ENCODE data around the gene FBXO41. TPM values are rescaled to one million over a fixed set of nuclear protein-coding genes. Genes with fewer than 3 reads are reported as not detected.

The FBXO41 gene
- total and polyA plus RNA-seq, 7 donors: under 0.01 to 4.4 (median 1.9) TPM

DNA sequence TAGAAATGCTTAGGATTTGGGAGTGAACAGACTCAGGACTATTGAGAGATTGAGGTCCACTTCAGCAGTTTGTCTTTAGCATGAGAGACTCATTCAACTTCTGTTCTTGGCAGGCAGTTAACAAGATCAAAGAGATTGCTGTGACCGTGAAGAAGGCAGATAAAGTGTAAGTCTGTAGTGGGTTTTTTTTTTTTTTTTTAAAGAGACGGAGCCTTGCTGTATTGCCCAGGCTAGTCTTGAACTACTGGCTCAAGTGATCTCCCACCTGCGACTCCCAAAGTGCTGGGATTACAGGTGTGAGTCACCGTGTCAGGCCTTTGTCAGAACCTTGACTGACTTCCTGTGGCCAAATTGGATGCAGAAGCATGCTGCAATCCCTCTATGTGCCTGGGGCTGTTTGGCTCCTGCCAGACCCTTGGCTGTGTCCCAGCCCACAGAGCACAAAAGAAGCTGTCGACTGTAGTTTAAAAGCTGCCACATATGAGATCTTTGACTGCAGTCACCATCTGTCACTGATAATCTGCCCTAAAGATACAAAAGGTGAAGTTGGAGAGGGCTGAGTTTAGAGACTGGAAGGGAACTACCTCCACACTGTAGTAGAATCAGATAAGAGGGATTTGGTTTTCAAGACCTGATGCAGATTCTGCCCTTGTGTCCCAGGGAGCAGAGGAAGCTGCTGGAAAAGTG, 40.3 kb downstream of the FBXO41 start:
- intact Hi-C loops (cut with DNase I): no loop called here
- Histone ChIP-seq H3K27ac (no peak overlapping the region), H3K27me3 (no peaks in the 10 kb centered on the region), H3K4me3 (no peak overlapping the region), H3K36me3 (peaks cover 19 to 100% (median 63%) of the 10 kb centered on the region in 4 donors), H3K9me3 (no peaks in the 10 kb centered on the region), H3K4me1 (peaks cover 0 to 11% (median 6%) of the 10 kb centered on the region in 4 donors)
- no peak for DNase-seq
- 71 to 72% methylated on average over 5 of the region's 5 CpGs for WGBS, 2 donors
- TF ChIP-seq POLR2AphosphoS5 (IDR thresholded peaks at IDR 0.05): no peak
- TF ChIP-seq EP300 (IDR thresholded peaks at IDR 0.05): no peak
- TF ChIP-seq, protein P1, sequence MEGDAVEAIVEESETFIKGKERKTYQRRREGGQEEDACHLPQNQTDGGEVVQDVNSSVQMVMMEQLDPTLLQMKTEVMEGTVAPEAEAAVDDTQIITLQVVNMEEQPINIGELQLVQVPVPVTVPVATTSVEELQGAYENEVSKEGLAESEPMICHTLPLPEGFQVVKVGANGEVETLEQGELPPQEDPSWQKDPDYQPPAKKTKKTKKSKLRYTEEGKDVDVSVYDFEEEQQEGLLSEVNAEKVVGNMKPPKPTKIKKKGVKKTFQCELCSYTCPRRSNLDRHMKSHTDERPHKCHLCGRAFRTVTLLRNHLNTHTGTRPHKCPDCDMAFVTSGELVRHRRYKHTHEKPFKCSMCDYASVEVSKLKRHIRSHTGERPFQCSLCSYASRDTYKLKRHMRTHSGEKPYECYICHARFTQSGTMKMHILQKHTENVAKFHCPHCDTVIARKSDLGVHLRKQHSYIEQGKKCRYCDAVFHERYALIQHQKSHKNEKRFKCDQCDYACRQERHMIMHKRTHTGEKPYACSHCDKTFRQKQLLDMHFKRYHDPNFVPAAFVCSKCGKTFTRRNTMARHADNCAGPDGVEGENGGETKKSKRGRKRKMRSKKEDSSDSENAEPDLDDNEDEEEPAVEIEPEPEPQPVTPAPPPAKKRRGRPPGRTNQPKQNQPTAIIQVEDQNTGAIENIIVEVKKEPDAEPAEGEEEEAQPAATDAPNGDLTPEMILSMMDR (IDR thresholded peaks at IDR 0.05): no peak
- no peak for TF ChIP-seq POLR2A (IDR thresholded peaks at IDR 0.05)

DNA sequence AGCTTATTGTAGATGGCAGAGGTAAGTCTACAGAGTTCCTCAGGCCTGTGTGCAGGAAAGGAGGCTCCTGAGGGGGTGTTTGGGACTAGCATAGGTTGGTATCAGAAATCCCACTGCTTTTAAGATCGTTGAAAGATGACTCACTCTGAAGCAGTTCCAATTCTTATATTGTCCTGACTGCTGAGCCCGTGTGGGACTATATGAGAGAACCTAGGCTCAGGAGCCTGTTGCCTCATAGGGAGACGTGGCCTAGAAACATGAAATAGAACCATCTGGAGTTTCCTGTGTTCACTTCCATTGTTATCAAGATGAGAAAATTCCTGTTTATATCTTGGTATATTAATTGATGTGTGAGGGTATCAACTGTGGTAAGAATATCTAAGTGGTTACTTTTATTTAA, 44.5 kb downstream of the FBXO41 start:
- 52 to 73% methylated on average over 3 of the region's 3 CpGs for WGBS, 2 donors
- no peak overlapping the region for H3K27ac ChIP-seq
- no peaks in the 10 kb centered on the region for H3K9me3 ChIP-seq
- TF ChIP-seq EP300 (IDR thresholded peaks at IDR 0.05) (no peak), POLR2AphosphoS5 (IDR thresholded peaks at IDR 0.05) (no peak)
- TF ChIP-seq, protein P1 (IDR thresholded peaks at IDR 0.05): no peak
- H3K4me3 ChIP-seq: no peak overlapping the region
- no peaks in the 10 kb centered on the region for H3K27me3 ChIP-seq
- H3K4me1 ChIP-seq: peaks cover 0 to 53% (median 43%) of the 10 kb centered on the region in 4 donors
- intact Hi-C loops (cut with DNase I): loop anchor here (10.0 kb wide), 1 partner anchor 495 kb away; the partner anchor contains the start of gene TPRKB
- no peak for DNase-seq
- H3K36me3 ChIP-seq: peaks cover 12 to 60% (median 27%) of the 10 kb centered on the region in 4 donors

DNA sequence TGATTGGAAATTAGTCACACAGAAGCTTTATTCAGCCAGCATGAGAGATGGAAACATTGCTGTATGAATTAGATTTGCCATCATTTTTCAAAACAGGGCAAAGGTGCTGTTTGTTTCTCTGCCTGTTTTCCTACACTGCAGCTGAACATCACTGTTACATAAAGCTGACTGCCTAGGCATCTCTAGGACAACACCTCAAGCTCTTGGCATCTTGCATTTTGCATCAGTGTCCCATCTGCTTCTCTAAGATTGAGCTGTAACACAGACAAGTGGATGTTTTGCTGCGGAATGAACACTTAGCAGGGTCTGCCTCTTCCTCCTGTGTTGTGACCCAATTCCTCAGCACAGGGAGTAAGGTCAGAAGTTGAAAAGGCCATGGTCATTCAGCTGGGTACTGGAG, 45.3 kb downstream of the FBXO41 start:
- Histone ChIP-seq H3K9me3 (no peaks in the 10 kb centered on the region), H3K27me3 (no peaks in the 10 kb centered on the region), H3K27ac (no peak overlapping the region), H3K36me3 (peaks cover 4 to 52% (median 19%) of the 10 kb centered on the region in 4 donors), H3K4me1 (peaks cover 0 to 54% (median 44%) of the 10 kb centered on the region in 4 donors), H3K4me3 (no peak overlapping the region)
- intact Hi-C loops (cut with DNase I): loop anchor here (10.0 kb wide), 1 partner anchor 496 kb away; the partner anchor contains the start of gene TPRKB
- DNase-seq: no peak
- no peak for TF ChIP-seq POLR2AphosphoS5 (IDR thresholded peaks at IDR 0.05)
- TF ChIP-seq EP300 (IDR thresholded peaks at IDR 0.05): no peak
- TF ChIP-seq POLR2A (IDR thresholded peaks at IDR 0.05): no peak
- TF ChIP-seq, protein P1 (IDR thresholded peaks at IDR 0.05): no peak
- WGBS, 2 donors: 90 to 93% methylated on average over 1 of the region's 1 CpG

DNA sequence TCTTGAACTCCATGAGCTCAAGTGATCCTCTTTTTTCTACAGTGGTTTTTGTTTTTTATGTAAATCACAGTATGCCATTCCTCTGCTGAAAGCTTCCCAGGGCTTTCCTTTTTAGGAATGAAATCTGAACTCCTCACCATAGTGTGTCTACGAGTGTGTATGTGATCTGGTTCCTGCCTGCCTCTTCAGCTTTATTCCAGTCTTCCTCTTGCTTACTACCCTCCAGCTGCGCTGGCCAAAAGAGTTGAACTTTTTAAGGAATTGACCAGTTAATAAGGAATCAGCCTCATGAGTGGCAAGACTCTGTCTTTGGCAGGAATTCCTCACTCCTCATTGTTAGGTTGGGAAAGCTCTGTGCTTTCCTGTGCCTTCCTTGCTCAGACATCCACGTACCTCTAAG, 46.1 kb downstream of the FBXO41 start:
- WGBS, 2 donors: 80 to 87% methylated on average over 3 of the region's 3 CpGs
- Histone ChIP-seq H3K27me3 (no peaks in the 10 kb centered on the region), H3K36me3 (peaks cover 0 to 44% (median 12%) of the 10 kb centered on the region in 4 donors), H3K4me1 (peaks cover 0 to 54% (median 44%) of the 10 kb centered on the region in 4 donors), H3K27ac (peak overlapping the region in 2 of 4 donors; percentile 18 to 29), H3K4me3 (no peak overlapping the region), H3K9me3 (no peaks in the 10 kb centered on the region)
- intact Hi-C loops (cut with DNase I): loop anchor here (10.0 kb wide), 1 partner anchor 497 kb away; the partner anchor contains the start of gene TPRKB
- DNase-seq: no peak
- TF ChIP-seq POLR2A (IDR thresholded peaks at IDR 0.05): no peak

DNA sequence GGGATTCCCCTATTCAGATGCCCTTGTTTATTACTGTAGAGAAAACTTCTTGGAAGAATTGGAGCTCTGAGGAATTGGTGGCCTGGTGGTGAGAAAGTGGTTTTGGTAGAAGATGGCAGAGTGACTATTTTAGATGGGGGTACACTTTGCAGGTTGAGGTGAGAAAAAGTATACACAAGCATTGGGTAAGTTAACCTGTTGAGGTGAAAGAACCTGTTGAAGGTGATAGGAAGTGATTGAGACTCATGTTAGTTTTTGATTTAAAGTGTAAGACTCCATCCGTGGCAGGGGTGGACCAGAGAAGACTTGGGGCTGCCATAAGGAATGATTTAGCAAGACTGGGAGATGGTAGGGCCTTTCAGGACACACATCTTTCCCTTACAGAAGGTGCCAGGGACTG, 47.1 kb downstream of the FBXO41 start:
- Histone ChIP-seq H3K4me3 (no peak overlapping the region), H3K4me1 (peaks cover 0 to 61% (median 48%) of the 10 kb centered on the region in 4 donors), H3K27ac (peak overlapping the region in 1 of 4 donors; percentile 18), H3K27me3 (no peaks in the 10 kb centered on the region), H3K36me3 (peaks cover 0 to 34% (median 10%) of the 10 kb centered on the region in 4 donors), H3K9me3 (no peaks in the 10 kb centered on the region)
- DNase-seq: no peak
- intact Hi-C loops (cut with DNase I): loop anchor here (10.0 kb wide), 1 partner anchor 498 kb away; the partner anchor contains the start of gene TPRKB
- 50 to 76% methylated on average over 1 of the region's 1 CpG for WGBS, 2 donors
- TF ChIP-seq EP300 (IDR thresholded peaks at IDR 0.05) (no peak), POLR2A (IDR thresholded peaks at IDR 0.05) (no peak), POLR2AphosphoS5 (IDR thresholded peaks at IDR 0.05) (no peak)
- TF ChIP-seq, protein P1 (IDR thresholded peaks at IDR 0.05): no peak
